Small intestine (tissue), 7 donors: Measurements from ENCODE around the gene AQP12B. TPM values are rescaled to one million over a fixed set of nuclear protein-coding genes. Genes with fewer than 3 reads are reported as not detected.
A peak's percentile ranks its signal among the peaks of the same experiment; 100 is the strongest.

Experiments used
- DNase-seq, 2 donors: peaks; one replicate each; pipeline versions ENCODE4 v3.0.0 to v3.0.0-alpha.2; 2013
- FAIRE-seq: peaks from 2 replicates; lab custom pipeline; 2012; peaks lifted over from hg19 to GRCh38; lab: Jason Lieb, UNC
- H3K27ac ChIP-seq, 3 donors: one replicate each; pipeline ENCODE4 v1.5.1; 2013; ENCODE audit warnings: low read length in 2 of 3, mild to moderate bottlenecking in 2 of 3, control low read depth in 1 of 3, inconsistent platforms in 1 of 3, low read depth in 1 of 3, moderate library complexity in 1 of 3
- H3K27me3 ChIP-seq, 3 donors: one replicate each; pipeline ENCODE4 v1.6.1; 2013; ENCODE audit warnings: low read length in 3 of 3, inconsistent platforms in 1 of 3; ENCODE audit not compliant: control insufficient read depth in 3 of 3, insufficient read depth in 3 of 3
- H3K36me3 ChIP-seq, 3 donors: one replicate each; pipeline ENCODE4 v1.6.1; 2013; ENCODE audit warnings: low read length in 3 of 3, inconsistent platforms in 1 of 3, low read depth in 1 of 3, mild to moderate bottlenecking in 1 of 3, moderate library complexity in 1 of 3; ENCODE audit not compliant: control insufficient read depth in 3 of 3, insufficient read depth in 2 of 3
- H3K4me1 ChIP-seq, 3 donors: one replicate each; pipeline ENCODE4 v1.6.1; 2013; ENCODE audit warnings: low read length in 2 of 3, inconsistent platforms in 1 of 3, low read depth in 1 of 3, mild to moderate bottlenecking in 1 of 3, moderate library complexity in 1 of 3; ENCODE audit not compliant: control insufficient read depth in 3 of 3, insufficient read depth in 2 of 3
- H3K4me3 ChIP-seq, 3 donors: one replicate each; pipeline ENCODE4 v1.5.1; 2013; ENCODE audit warnings: low read length in 3 of 3, control low read depth in 1 of 3, inconsistent platforms in 1 of 3, low read depth in 1 of 3, mild to moderate bottlenecking in 1 of 3, moderate library complexity in 1 of 3
- H3K9me3 ChIP-seq, 2 donors: one replicate each; pipeline ENCODE4 v1.6.1; 2013; ENCODE audit warnings: low read depth in 1 of 2, low read length in 1 of 2; ENCODE audit not compliant: control insufficient read depth in 2 of 2, insufficient read depth in 1 of 2
- WGBS, 3 donors: extraction: QIAGEN DNeasy Blood & Tissue Kit; methylation state at CpG; one replicate each; pipeline ENCODE4 v1.1.7; 2013; 5-methylcytosine and 5-hydroxymethylcytosine counted together
- polyA plus RNA-seq, 4 donors: library from polyadenylated mRNA; stranded (reverse) in 3 of 4; unstranded in 1 of 4; fragments of 200-250 nt in 3 of 4; fragments of 120-200 nt in 1 of 4; gene quantifications; one replicate each; pipeline versions ENCODE4 v1.2.1 to v1.2.3, GENCODE V29; 2013
- donor health status: healthy with polysubstance abuse.
- donor health status: control.
- donor health status: control.
- donor health status: Bipolar disorder and iron deficiency.
- donor health status: healthy.

Gene AQP12B
- polyA plus RNA-seq, 4 donors: 1.3 to 11.5 TPM; not detected in 2

DNA sequence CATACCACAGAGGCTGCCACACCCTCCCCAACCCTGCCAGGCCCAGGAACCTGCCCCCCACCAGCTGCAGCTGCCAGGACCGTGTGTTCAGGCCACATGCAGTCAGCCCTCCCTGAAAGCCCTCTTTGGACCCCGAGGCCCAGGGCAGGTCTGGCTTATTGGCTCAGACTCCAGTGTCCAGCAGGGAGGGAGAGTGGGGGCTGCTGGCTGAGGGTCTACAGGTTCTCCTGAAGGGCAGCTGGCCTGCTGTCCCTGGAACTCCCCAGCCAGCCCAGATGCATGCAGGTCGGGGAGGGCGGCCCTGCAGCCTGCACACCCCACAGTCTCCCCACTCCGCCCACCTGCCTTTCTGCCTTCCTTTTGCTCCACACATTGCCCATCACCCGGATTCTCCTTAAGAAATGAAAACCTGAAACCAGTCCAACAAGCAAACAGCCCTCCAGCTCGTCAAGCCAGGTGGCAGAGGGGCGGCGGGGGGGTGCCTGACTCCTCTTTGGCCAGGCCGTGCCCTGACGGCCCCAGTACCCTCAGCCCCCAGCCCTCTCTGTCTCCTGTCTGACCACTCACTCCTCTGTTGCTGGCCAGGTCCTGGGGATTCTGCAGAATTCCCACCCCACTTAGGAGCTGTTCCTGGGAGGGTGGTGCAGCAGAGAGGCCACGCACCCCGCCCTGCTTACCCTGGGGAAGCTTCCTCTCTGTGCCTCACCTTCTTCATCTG is 39.4 kb downstream of the AQP12B start:
- Histone ChIP-seq H3K27me3 (peaks cover 0 to 20% (median 6%) of the 10 kb centered on the region in 3 donors), H3K36me3 (no peaks in the 10 kb centered on the region), H3K4me1 (no peaks in the 10 kb centered on the region), H3K27ac (no peak overlapping the region), H3K9me3 (peaks cover 0 to 1% of the 10 kb centered on the region in 2 donors), H3K4me3 (no peak overlapping the region)
- DNase-seq: no peak
- FAIRE-seq: no peak
- WGBS, 3 donors: 56 to 71% (median 67%) methylated on average over 13 of the region's 13 CpGs

- FAIRE-seq (no peak), DNase-seq (no peak)
- H3K27me3 ChIP-seq: peaks cover 0 to 15% (median 3%) of the 10 kb centered on the region in 3 donors
- no peaks in the 10 kb centered on the region for H3K4me1 ChIP-seq
- peaks cover 0 to 1% of the 10 kb centered on the region in 2 donors for H3K9me3 ChIP-seq
- 86 to 92% (median 91%) methylated on average over 7 to 11 of the region's 11 CpGs for WGBS, 3 donors
- H3K27ac ChIP-seq: no peak overlapping the region
- no peaks in the 10 kb centered on the region for H3K36me3 ChIP-seq
- no peak overlapping the region for H3K4me3 ChIP-seq
Measured at GRCh38 chr2:240642806-240643092, 39.9 kb downstream of the AQP12B start.

DNA sequence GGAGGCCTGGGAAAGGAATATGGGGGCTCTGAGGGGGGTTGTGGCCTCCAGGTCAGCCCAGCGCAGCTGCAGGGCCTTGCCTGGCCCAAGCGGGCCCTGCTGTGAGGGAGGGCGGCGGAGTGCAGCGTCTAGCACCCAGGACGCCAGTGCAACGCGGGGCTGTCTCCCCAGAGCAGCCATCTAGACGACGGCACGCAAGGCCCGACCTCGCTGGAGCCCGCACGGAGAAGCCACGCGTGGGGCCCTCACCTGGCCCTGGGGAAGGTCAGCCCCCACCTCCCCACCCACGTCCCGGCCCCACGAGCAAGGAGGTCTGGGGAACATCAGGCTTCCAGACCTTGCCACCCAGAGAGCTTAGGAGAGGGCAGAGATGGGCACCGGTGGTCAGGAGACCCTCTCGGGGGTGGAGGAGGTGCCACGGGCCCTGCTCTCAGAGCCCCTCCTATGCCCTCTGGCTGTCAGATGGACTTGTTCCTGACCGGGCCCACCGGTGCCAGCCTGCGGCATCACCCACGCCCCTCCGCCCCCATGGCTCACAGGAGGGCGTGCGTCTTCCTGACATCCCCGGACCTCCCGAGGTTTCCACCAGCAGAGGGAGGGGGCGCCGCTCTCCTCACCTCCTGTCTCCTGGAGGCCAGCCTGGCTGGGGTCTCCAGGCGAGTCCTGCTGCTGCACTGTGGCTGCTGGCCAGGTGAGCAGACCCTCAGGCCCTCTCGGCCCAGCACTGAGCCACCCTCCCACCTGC is 40.5 kb downstream of the AQP12B start:
- DNase-seq: no peak
- no peaks in the 10 kb centered on the region for H3K36me3 ChIP-seq
- H3K27ac ChIP-seq: no peak overlapping the region
- WGBS, 3 donors: 81 to 86% (median 83%) methylated on average over 34 to 36 of the region's 36 CpGs
- no peak overlapping the region for H3K4me3 ChIP-seq
- no peaks in the 10 kb centered on the region for H3K4me1 ChIP-seq
- FAIRE-seq: no peak
- peaks cover 0 to 1% of the 10 kb centered on the region in 2 donors for H3K9me3 ChIP-seq
- peaks cover 0 to 10% (median under 1%) of the 10 kb centered on the region in 3 donors for H3K27me3 ChIP-seq

DNA sequence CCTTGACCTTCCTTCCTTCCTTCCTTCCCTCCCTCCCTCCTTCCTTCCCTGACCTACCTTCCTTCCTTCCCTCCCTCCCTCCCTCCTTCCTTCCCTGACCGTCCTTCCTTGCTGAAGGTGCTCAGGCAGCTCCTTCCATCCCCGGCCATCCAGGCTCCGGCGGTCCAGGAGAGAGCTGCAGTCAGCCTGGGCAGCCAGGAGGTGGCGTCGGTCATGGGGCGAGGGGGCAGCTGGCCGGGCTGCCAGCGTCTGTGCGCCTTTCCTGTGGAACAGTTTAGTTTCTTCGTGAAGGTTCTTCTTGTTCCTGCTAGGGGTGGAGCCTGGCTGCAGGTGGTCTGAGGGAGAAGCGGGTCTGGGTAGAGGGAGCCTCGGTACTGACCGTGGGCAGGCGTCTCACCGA is 41.7 kb downstream of the AQP12B start:
- Histone ChIP-seq H3K4me3 (no peak overlapping the region), H3K27ac (no peak overlapping the region), H3K4me1 (no peaks in the 10 kb centered on the region), H3K27me3 (peaks cover 0 to 6% (median 0%) of the 10 kb centered on the region in 3 donors), H3K36me3 (no peaks in the 10 kb centered on the region), H3K9me3 (peaks cover 0 to 1% of the 10 kb centered on the region in 2 donors)
- DNase-seq (peak; percentile 61 to 64), FAIRE-seq (no peak)
- 22 to 29% (median 23%) methylated on average over 16 of the region's 16 CpGs for whole genome bisulfite sequencing, 3 donors

DNA sequence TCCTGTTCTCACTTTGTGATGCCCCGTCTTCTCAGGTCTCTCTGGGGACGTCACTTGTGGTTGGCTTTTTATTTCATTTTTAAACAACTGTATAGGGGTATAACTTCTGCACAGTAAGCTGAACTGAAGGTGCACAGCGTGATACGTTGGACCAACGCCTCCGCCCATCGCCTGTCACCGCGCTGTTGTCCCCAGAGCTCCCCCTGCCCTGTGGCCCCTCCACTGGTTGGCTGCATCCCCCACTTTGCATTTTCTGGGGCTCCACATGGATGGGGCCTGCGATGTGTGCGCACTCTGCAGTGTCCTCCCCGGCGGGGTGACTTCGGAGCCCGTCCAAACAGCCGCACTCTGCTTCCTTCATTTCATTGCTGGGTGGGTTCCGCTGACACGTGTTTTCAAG is 43.1 kb downstream of the AQP12B start:
- no peak for DNase-seq
- Histone ChIP-seq H3K36me3 (peaks cover 0 to 4% (median 0%) of the 10 kb centered on the region in 3 donors), H3K4me3 (no peak overlapping the region), H3K4me1 (no peaks in the 10 kb centered on the region), H3K27me3 (peaks cover 0 to 6% (median 0%) of the 10 kb centered on the region in 3 donors), H3K9me3 (peaks cover 0 to 12% of the 10 kb centered on the region in 2 donors), H3K27ac (no peak overlapping the region)
- FAIRE-seq: no peak
- WGBS, 3 donors: 78 to 88% (median 87%) methylated on average over 17 to 18 of the region's 18 CpGs

DNA sequence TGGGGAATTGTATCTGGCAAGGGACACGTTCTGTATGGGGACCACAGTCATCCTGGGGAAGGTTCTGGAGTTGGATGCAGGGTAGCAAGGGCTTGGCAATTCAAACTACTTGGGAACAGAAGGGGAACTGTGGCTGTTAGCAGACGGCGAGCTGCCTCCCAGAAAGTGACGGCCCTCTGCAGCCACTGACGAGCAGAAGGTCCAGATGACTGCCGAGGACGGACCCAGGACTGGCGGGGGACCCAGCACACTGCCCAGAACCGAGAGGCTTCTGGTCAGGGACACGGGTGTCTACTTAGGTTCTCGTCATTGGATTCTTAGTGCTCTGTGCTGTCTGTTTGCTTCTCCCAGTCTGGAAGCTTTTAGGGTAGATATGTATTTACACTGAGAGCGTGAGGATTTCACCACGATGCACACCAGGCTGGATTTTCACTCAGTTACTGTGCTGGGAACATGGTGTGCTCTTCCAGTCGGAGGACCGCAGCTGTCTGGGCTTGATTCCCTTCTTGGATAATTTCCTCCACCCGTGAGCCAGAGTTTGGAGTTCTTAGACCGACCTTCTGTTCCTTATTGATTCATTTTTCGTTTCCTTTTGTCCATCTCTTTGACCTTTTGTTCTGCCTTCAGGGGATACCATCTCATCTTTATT is 44.0 kb downstream of the AQP12B start:
- Histone ChIP-seq H3K4me1 (no peaks in the 10 kb centered on the region), H3K27ac (no peak overlapping the region), H3K27me3 (peaks cover 0 to 6% (median 0%) of the 10 kb centered on the region in 3 donors), H3K4me3 (no peak overlapping the region), H3K9me3 (peaks cover 0 to 20% of the 10 kb centered on the region in 2 donors), H3K36me3 (peaks cover 0 to 8% (median 0%) of the 10 kb centered on the region in 3 donors)
- 58 to 65% (median 60%) methylated on average over 18 of the region's 18 CpGs for WGBS, 3 donors
- DNase-seq (no peak), FAIRE-seq (no peak)

DNA sequence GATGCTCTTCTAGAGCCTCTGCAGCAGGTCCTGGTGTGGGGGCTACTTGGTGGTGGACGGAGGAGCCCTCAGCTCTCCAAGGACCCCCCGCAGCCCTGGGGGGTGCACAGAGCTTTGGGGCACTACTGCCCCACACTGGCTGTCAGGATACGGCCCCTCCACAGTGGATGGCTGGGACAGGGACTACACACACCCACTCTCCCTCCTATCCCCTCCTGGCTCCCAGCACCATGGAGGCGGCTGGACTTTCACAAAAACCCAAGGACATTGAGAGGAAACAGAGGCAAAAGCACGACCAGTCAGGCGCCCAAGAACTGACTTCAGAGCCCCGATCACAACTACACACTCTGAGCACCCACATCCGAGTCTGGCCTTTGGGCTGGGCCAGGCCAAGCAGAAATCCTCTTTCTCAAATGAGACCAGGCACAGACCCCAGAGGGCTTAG is 44.8 kb downstream of the AQP12B start:
- no peak for DNase-seq
- peaks cover 0 to 6% (median 0%) of the 10 kb centered on the region in 3 donors for H3K27me3 ChIP-seq
- FAIRE-seq: no peak
- H3K4me3 ChIP-seq: no peak overlapping the region
- H3K9me3 ChIP-seq: peaks cover 0 to 22% of the 10 kb centered on the region in 2 donors
- no peaks in the 10 kb centered on the region for H3K4me1 ChIP-seq
- WGBS, 3 donors: 67 to 76% (median 74%) methylated on average over 8 of the region's 8 CpGs
- H3K36me3 ChIP-seq: peaks cover 0 to 8% (median 0%) of the 10 kb centered on the region in 3 donors
- H3K27ac ChIP-seq: no peak overlapping the region
